C4-2B (cell line): Measurements from ENCODE around the gene DHX29.

Experiments
- CTCF ChIP-seq: fragments of 450-650 bp; conservative IDR thresholded peaks from 2 replicates; pipeline ENCODE4 v1.5.1; 2017; ENCODE audit warnings: mild to moderate bottlenecking
- ZFX ChIP-seq: fragments of 450-650 bp; IDR thresholded peaks from 2 replicates; pipeline ENCODE4 v1.6.1; 2017

DNA sequence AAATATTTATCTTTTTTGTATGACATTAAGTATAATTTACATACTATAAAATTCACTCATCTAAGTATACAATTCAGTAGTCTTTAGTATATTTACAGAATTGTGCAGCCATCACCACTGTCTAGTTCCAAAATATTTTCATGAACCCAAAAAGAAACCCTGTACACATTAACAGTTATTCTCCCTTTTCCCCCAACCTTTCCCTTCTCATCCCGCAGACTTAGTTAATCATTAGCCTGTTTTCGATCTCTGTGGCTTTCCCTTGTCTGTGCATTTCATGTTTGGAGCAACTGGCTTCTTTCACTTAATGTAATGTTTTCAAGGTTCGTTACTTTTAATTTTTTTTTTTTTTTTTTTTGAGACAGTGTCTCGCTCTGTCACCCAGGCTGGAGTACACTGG lies 37.8 kb upstream of the DHX29 start:
- TF ChIP-seq CTCF (no peak), ZFX (no peak)
